SU-DHL-6 (cell line): ENCODE results near the gene PPTC7.

Experiments used
- CTCF ChIP-seq: fragments of 200-600 bp; sonication (generic); IDR thresholded peaks from one replicate; pipeline ENCODE4 v1.5.1; 2017; ENCODE audit warnings: antibody characterized with exemption, mild to moderate bottlenecking, low read length, moderate library complexity; ENCODE audit not compliant: insufficient read depth, poor library complexity, severe bottlenecking
- EZH2phosphoT487 ChIP-seq: fragments of 200-600 bp; sonication (generic), shearing (Covaris generic); conservative IDR thresholded peaks from 2 replicates; pipeline ENCODE4 v1.6.1; 2018; ENCODE audit warnings: mild to moderate bottlenecking, antibody characterized with exemption, low read length, moderate library complexity, mixed read lengths

GRCh38 chr12:110597885-110598284 is 14.8 kb upstream of the PPTC7 start:
- TF ChIP-seq CTCF (no peak), EZH2phosphoT487 (no peak)
